VCaP (cell line): ENCODE measurements around the gene KRTAP10-5.
"Not testable (repeated sequence)": the region's sequence is repeated elsewhere in the genome, so short reads cannot be mapped to it uniquely, and the experiment has no call there.

Experiments used
- H3K27ac ChIP-seq: fragments of 450-650 bp; 2 replicates; pipeline ENCODE4 v1.5.1; 2017
- CTCF ChIP-seq: fragments of 450-650 bp; conservative IDR thresholded peaks from 2 replicates; pipeline ENCODE4 v1.5.1; 2017; ENCODE audit warnings: mild to moderate bottlenecking, moderate library complexity

Gene KRTAP10-5

GRCh38 chr21:44551340-44551961, 29.0 kb downstream of the KRTAP10-5 start, which contains the start of gene KRTAP10-2:
Gene KRTAP10-2 (minus strand): TSS chr21:44551505. CDS start chr21:44551458, 47 bp downstream.
- TF ChIP-seq CTCF = no peak

DNA sequence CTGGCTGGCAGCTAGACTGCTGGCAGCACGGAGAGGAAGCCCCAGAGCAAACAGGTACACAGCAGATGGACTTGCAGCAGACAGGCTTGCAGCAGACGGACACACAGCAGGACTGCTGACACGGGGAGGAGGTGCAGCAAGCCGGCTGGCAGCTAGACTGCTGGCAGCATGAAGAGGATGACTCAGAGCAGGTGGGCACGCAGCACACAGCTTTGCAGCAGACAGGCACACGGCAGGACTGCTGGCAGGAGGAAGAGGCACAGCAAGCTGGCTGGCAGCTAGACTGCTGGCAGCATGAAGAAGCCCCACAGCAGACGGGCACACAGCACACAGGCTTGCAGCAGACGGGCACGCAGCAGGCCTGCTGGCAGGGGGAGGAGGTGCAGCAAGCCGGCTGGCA, 29.6 kb downstream of the KRTAP10-5 start:
- no peak for TF ChIP-seq CTCF
- H3K27ac ChIP-seq = no peak overlapping the region

More at GRCh38 chr21:44551340-44551961, 29.0 kb downstream of the KRTAP10-5 start, which contains the start of gene KRTAP10-2:
- H3K27ac ChIP-seq = no peak within 1 kb of the TSS

- H3K27ac ChIP-seq = not testable (repeated sequence)
Measured at GRCh38 chr21:44550285-44550684, 30.1 kb downstream of the KRTAP10-5 start.

- no peak for TF ChIP-seq CTCF
- no peak overlapping the region for H3K27ac ChIP-seq
Measured at GRCh38 chr21:44549525-44550211, 30.7 kb downstream of the KRTAP10-5 start.

- H3K27ac ChIP-seq = no peak overlapping the region
- no peak for TF ChIP-seq CTCF
Measured at GRCh38 chr21:44548922-44549321, 31.5 kb downstream of the KRTAP10-5 start.

DNA sequence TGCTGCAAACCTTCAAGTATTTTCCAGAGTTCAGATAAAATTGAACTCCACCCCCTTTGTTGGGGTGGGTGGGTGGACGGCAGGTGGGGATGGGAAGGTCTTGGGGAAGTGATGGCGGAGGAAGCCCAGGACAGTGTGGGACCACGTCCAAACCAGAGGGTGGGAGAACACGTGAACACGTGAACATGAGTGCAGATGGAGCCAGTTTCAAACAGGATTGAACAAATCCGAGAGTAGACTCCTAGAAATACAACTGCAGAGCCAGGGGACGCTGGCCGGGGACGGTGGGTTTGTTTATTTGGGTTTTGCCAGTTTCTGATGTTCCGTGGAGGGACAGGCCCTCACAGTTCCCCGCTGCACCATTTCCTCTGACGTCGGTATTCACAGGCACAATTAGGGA, 32.0 kb downstream of the KRTAP10-5 start:
- no peak overlapping the region for H3K27ac ChIP-seq
- TF ChIP-seq CTCF = no peak

GRCh38 chr21:44547656-44548331, 32.6 kb downstream of the KRTAP10-5 start:
- no peak for TF ChIP-seq CTCF
- no peak overlapping the region for H3K27ac ChIP-seq

GRCh38 chr21:44544566-44544965, 35.8 kb downstream of the KRTAP10-5 start:
- no peak overlapping the region for H3K27ac ChIP-seq
- no peak for TF ChIP-seq CTCF
